ENCODE measurements around the gene ADI1. TPM values are rescaled to one million over a fixed set of nuclear protein-coding genes. Genes with fewer than 3 reads are reported as not detected.
A peak's percentile ranks its signal among the peaks of the same experiment; 100 is the strongest.

ADI1 gene
- total and polyA plus RNA-seq, 5 donors from 2014 or later: 21.2 to 52.4 (median 48.9) TPM

DNA sequence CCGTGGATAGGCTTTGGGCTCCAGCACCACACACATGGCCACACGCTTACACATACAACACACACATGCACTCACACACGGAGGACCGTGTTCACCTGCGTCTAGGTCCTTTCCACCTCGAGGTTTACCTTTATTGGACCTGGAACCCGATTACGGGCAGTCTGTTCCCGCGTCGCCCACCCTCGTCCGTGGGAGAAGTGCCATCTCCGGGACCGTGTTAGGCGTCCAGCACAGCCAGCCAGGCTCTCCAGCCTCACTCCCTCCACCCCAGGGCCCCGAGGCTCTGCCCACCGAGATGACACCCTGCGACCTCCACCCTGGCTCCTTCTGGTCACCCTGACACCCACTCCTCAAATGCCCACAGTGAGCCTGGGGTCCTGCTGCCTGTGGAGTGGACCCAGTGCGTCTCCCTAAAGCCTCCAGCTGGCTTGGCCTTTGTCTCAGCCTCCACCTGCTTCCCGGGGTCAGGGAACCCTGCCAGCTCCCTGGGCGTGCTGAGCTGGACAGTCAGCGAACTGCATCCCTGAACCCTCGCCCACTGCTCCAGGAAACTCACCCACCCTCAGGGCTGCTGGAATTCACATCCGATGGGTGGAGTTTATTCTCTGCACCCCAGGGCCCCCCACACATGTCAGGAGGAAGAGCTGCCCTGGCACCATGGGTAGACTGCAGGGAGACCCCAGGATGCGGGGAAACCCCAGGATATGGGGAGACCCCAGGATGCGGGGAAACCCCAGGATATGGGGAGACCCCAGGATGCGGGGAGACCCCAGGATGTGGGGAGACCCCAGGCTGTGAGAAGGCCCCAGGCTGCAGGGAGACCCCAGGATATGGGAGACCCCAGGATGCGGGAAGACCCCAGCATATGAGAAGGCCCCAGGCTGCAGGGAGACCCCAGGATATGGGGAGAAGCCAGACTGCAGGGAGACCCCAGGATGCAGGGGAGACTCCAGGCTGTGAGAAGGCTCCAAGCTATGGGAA, 33.0 kb downstream of the ADI1 start:
- ATAC-seq (ENCODE audit: low read depth in 2 of 2) (no peak), DNase-seq (no peak)
- Histone ChIP-seq H3K36me3 (ENCODE audit: control insufficient read depth, insufficient read depth, low read length) (no peaks in the 10 kb centered on the region), H3K9me3 (ENCODE audit: control insufficient read depth in 2 of 2, low read length in 2 of 2) (no peaks in the 10 kb centered on the region), H3K4me3 (ENCODE audit: low read depth, low read length) (no peak overlapping the region), H3K4me1 (ENCODE audit: control insufficient read depth, insufficient read depth, low read length, poor library complexity, severe bottlenecking) (no peaks in the 10 kb centered on the region), H3K27ac (ENCODE audit: insufficient read depth, low read length, poor library complexity, severe bottlenecking) (no peak overlapping the region), H3K27me3 (ENCODE audit: control insufficient read depth, insufficient read depth, low read length) (no peaks in the 10 kb centered on the region)
- Mint-ChIP-seq H3K36me3 (peaks cover 10% of the 10 kb centered on the region), H3K27me3 (no peaks in the 10 kb centered on the region), H3K9me3 (no peaks in the 10 kb centered on the region), H3K4me3 (no peak overlapping the region), H3K27ac (no peak overlapping the region), H3K4me1 (no peaks in the 10 kb centered on the region)

DNA sequence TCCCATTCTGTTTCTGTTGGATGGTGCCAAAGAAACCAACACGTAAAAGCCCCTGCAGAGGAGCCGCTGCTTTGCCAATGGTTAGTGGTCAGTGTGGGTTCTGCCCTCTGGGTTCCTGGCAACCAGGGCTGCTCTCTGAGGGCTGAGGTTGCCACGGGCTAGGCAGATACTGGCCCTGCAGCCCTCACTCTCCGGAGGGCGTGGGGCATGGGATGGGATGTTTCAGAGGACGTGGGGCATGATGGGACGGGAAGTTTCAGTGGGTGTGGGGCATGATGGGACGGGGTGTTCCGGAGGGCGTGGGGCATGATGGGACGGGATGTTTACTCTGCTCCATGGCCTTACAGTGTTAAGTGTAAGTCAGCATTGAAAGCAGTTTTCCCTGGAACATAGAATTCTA, 34.2 kb downstream of the ADI1 start:
- DNase-seq: no peak
- Mint-ChIP-seq H3K9me3 (no peaks in the 10 kb centered on the region), H3K27ac (peak overlapping the region in 1 of 3 donors; percentile 61)

DNA sequence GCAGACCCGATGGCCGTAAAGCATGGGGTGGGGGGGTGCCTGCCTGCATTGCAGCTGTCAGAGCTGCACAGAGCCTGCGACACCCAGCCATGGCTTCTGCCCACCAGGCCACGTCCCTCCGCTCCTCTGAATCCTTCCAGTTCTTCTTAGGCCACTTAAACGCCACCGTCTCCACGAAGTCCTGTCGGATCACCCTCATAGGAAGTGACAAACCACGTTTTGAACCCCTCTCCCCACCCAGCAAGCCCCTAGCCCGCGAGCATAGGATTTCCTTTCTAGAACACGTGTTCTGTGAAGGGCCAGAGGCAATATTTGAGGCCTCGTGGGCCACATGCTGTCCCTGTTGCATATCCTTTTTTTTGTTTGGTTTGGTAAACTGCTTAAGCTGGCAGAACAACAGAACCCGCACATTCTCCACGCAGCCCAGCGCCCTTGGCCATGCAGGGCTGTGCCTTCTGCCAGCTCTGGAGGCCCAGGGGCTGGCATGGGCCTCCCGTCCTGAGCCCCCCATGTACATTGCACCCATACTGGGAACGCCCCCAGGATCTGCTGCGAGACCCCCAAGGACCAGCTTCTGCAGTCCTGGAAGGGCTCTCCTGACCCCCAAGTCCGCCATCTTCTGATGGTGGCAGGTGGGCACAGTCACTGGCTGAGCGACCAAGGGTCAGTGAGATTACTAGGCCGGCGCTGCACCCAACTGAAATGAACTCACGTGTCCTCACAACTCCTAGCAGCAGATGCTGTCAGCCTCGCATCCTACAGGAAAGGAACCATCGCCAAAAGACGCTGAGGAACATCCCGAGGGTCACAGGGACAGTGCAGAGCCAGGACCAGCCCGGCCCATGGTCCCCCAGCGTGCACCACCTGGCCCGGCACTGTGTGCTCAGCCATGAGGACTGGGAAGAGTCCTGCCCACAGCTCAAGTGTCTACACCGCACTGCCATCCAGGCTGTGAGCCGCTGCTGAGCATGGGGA, 35.1 kb downstream of the ADI1 start:
- DNase-seq (no peak), ATAC-seq (ENCODE audit: low read depth in 2 of 2) (no peak)
- peaks cover 8% of the 10 kb centered on the region for H3K36me3 ChIP-seq (ENCODE audit: control insufficient read depth, insufficient read depth, low read length)
- H3K27me3 Mint-ChIP-seq: no peaks in the 10 kb centered on the region
- H3K27me3 ChIP-seq (ENCODE audit: control insufficient read depth, insufficient read depth, low read length): no peaks in the 10 kb centered on the region
- peaks cover 0 to 5% (median under 1%) of the 10 kb centered on the region in 4 donors for H3K4me1 Mint-ChIP-seq
- H3K9me3 ChIP-seq (ENCODE audit: control insufficient read depth in 2 of 2, low read length in 2 of 2): no peaks in the 10 kb centered on the region
- no peak overlapping the region for H3K27ac ChIP-seq (ENCODE audit: insufficient read depth, low read length, poor library complexity, severe bottlenecking)
- peaks cover 22% of the 10 kb centered on the region for H3K36me3 Mint-ChIP-seq
- no peak overlapping the region for H3K27ac Mint-ChIP-seq
- peak overlapping the region in 2 of 4 donors; percentile 24 to 65 for H3K4me3 Mint-ChIP-seq
- no peak overlapping the region for H3K4me3 ChIP-seq (ENCODE audit: low read depth, low read length)
- H3K4me1 ChIP-seq (ENCODE audit: control insufficient read depth, insufficient read depth, low read length, poor library complexity, severe bottlenecking): no peaks in the 10 kb centered on the region
- no peaks in the 10 kb centered on the region for H3K9me3 Mint-ChIP-seq

More for the DNA sequence above, 34.2 kb downstream of the ADI1 start:
- Mint-ChIP-seq H3K27me3 (no peaks in the 10 kb centered on the region), H3K4me1 (peaks cover 0 to 5% (median under 1%) of the 10 kb centered on the region in 4 donors), H3K4me3 (no peak overlapping the region), H3K36me3 (peaks cover 15% of the 10 kb centered on the region)
- H3K27me3 ChIP-seq (ENCODE audit: control insufficient read depth, insufficient read depth, low read length): no peaks in the 10 kb centered on the region
- ATAC-seq (ENCODE audit: low read depth in 2 of 2): no peak
- no peaks in the 10 kb centered on the region for H3K4me1 ChIP-seq (ENCODE audit: control insufficient read depth, insufficient read depth, low read length, poor library complexity, severe bottlenecking)
- no peaks in the 10 kb centered on the region for H3K36me3 ChIP-seq (ENCODE audit: control insufficient read depth, insufficient read depth, low read length)
- H3K27ac ChIP-seq (ENCODE audit: insufficient read depth, low read length, poor library complexity, severe bottlenecking): no peak overlapping the region
- no peak overlapping the region for H3K4me3 ChIP-seq (ENCODE audit: low read depth, low read length)
- H3K9me3 ChIP-seq (ENCODE audit: control insufficient read depth in 2 of 2, low read length in 2 of 2): no peaks in the 10 kb centered on the region

DNA sequence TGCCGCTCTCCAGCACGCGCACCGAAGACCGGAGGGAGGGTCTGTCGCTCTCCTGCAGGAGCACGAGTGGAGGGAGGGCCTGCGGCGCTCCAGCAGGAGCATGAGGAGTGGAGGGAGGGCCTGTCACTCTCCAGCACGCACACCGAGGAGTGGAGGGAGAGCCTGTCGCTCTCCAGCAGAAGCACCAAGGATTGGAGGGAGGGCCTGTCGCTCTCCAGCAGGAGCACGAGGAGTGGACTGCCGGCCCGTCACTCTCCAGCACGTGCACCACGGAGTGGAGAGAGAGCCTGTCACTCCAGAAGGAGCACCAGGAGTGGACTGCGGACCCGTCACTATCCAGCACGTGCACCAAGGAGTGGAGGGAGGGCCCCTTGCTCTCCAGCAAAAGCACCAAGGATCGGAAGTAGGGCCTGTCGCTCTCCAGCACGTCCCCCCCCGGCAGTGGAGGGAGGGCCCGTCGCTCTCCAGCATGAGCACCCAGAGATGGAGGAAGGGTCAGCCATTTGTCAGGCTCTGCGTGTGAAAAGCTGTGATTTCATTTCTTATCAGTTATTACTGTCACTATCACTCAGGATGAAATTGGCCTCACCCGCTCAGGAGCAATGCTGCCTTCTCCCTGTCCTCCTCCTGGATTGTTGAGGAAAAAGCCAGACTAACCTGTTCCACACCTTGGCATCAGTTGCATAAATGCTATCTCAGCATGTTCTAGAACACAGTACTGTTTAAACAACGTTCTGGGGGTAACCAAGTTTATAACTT, 35.9 kb downstream of the ADI1 start:
- ATAC-seq (ENCODE audit: low read depth in 2 of 2): no peak
- peak overlapping the region in 1 of 3 donors; percentile 56 for H3K27ac Mint-ChIP-seq
- H3K27me3 Mint-ChIP-seq: no peaks in the 10 kb centered on the region
- H3K36me3 Mint-ChIP-seq: peaks cover 26% of the 10 kb centered on the region
- H3K27ac ChIP-seq (ENCODE audit: insufficient read depth, low read length, poor library complexity, severe bottlenecking): no peak overlapping the region
- no peaks in the 10 kb centered on the region for H3K27me3 ChIP-seq (ENCODE audit: control insufficient read depth, insufficient read depth, low read length)
- peaks cover 0 to 5% (median under 1%) of the 10 kb centered on the region in 4 donors for H3K4me1 Mint-ChIP-seq
- no peaks in the 10 kb centered on the region for H3K9me3 Mint-ChIP-seq
- DNase-seq: no peak
- peaks cover 15% of the 10 kb centered on the region for H3K36me3 ChIP-seq (ENCODE audit: control insufficient read depth, insufficient read depth, low read length)
- H3K9me3 ChIP-seq (ENCODE audit: control insufficient read depth in 2 of 2, low read length in 2 of 2): no peaks in the 10 kb centered on the region
- no peak overlapping the region for H3K4me3 Mint-ChIP-seq
- no peak overlapping the region for H3K4me3 ChIP-seq (ENCODE audit: low read depth, low read length)
- H3K4me1 ChIP-seq (ENCODE audit: control insufficient read depth, insufficient read depth, low read length, poor library complexity, severe bottlenecking): no peaks in the 10 kb centered on the region

DNA sequence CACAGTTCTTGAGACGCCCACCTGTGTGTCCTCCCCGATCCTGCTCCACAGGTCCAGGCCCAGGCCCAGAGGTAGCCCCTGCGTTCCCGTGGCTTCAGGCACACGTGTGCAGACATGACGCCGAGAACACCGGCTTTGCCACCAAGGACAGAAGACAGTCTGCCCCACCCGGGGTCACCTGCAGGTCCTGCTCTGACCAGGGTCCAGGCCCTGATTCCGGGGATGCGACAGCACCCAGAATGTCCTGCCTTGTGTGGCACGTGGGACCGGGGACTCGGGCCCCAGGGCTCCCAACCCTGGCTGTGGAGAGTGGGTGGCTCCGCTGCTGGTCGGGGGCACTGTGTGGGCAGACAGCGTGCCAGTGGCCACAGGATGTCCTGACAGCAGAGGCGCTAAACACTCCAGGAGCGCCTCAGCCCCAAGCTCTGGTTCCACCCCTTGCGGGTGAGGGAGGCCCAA, 36.9 kb downstream of the ADI1 start:
- Histone ChIP-seq H3K4me1 (ENCODE audit: control insufficient read depth, insufficient read depth, low read length, poor library complexity, severe bottlenecking) (no peaks in the 10 kb centered on the region), H3K4me3 (ENCODE audit: low read depth, low read length) (no peak overlapping the region), H3K36me3 (ENCODE audit: control insufficient read depth, insufficient read depth, low read length) (peaks cover 23% of the 10 kb centered on the region), H3K9me3 (ENCODE audit: control insufficient read depth in 2 of 2, low read length in 2 of 2) (no peaks in the 10 kb centered on the region), H3K27me3 (ENCODE audit: control insufficient read depth, insufficient read depth, low read length) (no peaks in the 10 kb centered on the region), H3K27ac (ENCODE audit: insufficient read depth, low read length, poor library complexity, severe bottlenecking) (no peak overlapping the region)
- no peak overlapping the region for H3K27ac Mint-ChIP-seq
- no peaks in the 10 kb centered on the region for H3K27me3 Mint-ChIP-seq
- H3K36me3 Mint-ChIP-seq: peaks cover 32% of the 10 kb centered on the region
- H3K9me3 Mint-ChIP-seq: no peaks in the 10 kb centered on the region
- DNase-seq: no peak
- peaks cover 0 to 5% (median under 1%) of the 10 kb centered on the region in 4 donors for H3K4me1 Mint-ChIP-seq
- ATAC-seq (ENCODE audit: low read depth in 2 of 2): no peak
- H3K4me3 Mint-ChIP-seq: no peak overlapping the region

DNA sequence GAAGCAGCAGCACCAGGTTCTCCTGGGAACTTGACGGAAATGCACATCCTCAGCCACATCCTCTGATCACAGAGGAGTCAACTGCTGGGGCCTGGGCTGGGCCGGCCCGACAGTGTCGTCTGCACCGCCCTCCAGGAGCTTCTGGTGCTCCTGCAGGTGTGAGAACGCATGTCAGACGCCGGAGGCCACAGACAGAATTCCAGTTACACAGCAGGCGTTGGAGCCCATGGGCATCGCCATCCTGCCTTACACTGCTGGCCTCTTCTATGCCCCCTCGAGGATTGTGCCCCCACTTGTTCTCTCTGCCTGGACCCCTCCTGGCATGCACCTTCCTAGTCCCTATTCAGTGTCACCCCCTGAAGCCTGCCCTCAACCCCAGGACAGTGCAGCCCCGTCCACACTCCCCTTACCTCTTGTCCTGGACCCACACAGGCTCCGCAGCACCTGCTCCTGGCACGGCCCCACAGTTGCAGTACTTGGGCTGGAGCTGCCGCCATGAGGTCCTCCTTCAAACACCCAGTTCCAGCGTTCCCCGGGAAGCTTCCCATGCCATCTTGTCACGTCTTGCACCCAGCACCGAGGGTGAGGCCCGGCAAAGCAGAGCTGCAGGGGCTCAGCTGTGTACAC, 37.5 kb downstream of the ADI1 start:
- H3K4me1 Mint-ChIP-seq: peaks cover 0 to 5% (median under 1%) of the 10 kb centered on the region in 4 donors
- peaks cover 33% of the 10 kb centered on the region for H3K36me3 Mint-ChIP-seq
- DNase-seq (no peak), ATAC-seq (ENCODE audit: low read depth in 2 of 2) (no peak)
- H3K27me3 Mint-ChIP-seq: no peaks in the 10 kb centered on the region
- no peaks in the 10 kb centered on the region for H3K4me1 ChIP-seq (ENCODE audit: control insufficient read depth, insufficient read depth, low read length, poor library complexity, severe bottlenecking)
- no peaks in the 10 kb centered on the region for H3K9me3 Mint-ChIP-seq
- peak overlapping the region in 1 of 3 donors; percentile 80 for H3K27ac Mint-ChIP-seq
- H3K4me3 Mint-ChIP-seq: no peak overlapping the region
- H3K27me3 ChIP-seq (ENCODE audit: control insufficient read depth, insufficient read depth, low read length): no peaks in the 10 kb centered on the region
- no peaks in the 10 kb centered on the region for H3K9me3 ChIP-seq (ENCODE audit: control insufficient read depth in 2 of 2, low read length in 2 of 2)
- no peak overlapping the region for H3K4me3 ChIP-seq (ENCODE audit: low read depth, low read length)
- peaks cover 23% of the 10 kb centered on the region for H3K36me3 ChIP-seq (ENCODE audit: control insufficient read depth, insufficient read depth, low read length)
- no peak overlapping the region for H3K27ac ChIP-seq (ENCODE audit: insufficient read depth, low read length, poor library complexity, severe bottlenecking)
